Peyer's patch (tissue), 4 donors: ENCODE measurements around the gene DEPP1.

ENCODE experiments used
- POLR2A ChIP-seq, 2 donors: fragments of 450-650 bp; IDR thresholded peaks; one replicate each; pipeline ENCODE4 v1.5.1; 2017; ENCODE audit warnings: antibody characterized with exemption in 2 of 2, mild to moderate bottlenecking in 2 of 2, moderate library complexity in 2 of 2
- TF ChIP-seq, protein P1 (sequence below), 6 experiments: fragments of 450-650 bp in 4 of 6; fragments of 200-600 bp in 2 of 6; sonication (generic) in 1 of 6; IDR thresholded peaks; one replicate each; pipeline ENCODE4 v1.5.1; 2017 to 2019; ENCODE audit warnings: antibody characterized with exemption in 6 of 6, mild to moderate bottlenecking in 3 of 6, moderate library complexity in 1 of 6

- TF ChIP-seq, protein P1, sequence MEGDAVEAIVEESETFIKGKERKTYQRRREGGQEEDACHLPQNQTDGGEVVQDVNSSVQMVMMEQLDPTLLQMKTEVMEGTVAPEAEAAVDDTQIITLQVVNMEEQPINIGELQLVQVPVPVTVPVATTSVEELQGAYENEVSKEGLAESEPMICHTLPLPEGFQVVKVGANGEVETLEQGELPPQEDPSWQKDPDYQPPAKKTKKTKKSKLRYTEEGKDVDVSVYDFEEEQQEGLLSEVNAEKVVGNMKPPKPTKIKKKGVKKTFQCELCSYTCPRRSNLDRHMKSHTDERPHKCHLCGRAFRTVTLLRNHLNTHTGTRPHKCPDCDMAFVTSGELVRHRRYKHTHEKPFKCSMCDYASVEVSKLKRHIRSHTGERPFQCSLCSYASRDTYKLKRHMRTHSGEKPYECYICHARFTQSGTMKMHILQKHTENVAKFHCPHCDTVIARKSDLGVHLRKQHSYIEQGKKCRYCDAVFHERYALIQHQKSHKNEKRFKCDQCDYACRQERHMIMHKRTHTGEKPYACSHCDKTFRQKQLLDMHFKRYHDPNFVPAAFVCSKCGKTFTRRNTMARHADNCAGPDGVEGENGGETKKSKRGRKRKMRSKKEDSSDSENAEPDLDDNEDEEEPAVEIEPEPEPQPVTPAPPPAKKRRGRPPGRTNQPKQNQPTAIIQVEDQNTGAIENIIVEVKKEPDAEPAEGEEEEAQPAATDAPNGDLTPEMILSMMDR (IDR thresholded peaks at IDR 0.05) = no peak
- TF ChIP-seq POLR2A (IDR thresholded peaks at IDR 0.05) = no peak
These were observed 46.7 kb downstream of the DEPP1 start for GRCh38 chr10:44931621-44932516.
